Neural cell (in vitro differentiated cells): Measurements from ENCODE around the gene BICD1. TPM values are rescaled to one million over a fixed set of nuclear protein-coding genes. Genes with fewer than 3 reads are reported as not detected.

Experiments
- H2AFZ ChIP-seq: fragments of 200-600, 300-800 bp; sonication (generic), shearing (Covaris generic); 2 replicates; pipeline ENCODE4 v1.6.0; 2014; ENCODE audit warnings: low read depth, mild to moderate bottlenecking, antibody characterized with exemption, low read length, moderate library complexity
- H3F3A ChIP-seq: fragments of 200-600 bp; shearing (Covaris generic); 2 replicates; pipeline ENCODE4 v1.6.1; 2016; ENCODE audit warnings: mild to moderate bottlenecking, moderate library complexity, mixed read lengths, antibody characterized with exemption, low read length; ENCODE audit not compliant: insufficient read depth, poor library complexity, severe bottlenecking
- H3K27ac ChIP-seq: fragments of 200-600, 300-800 bp; sonication (generic), shearing (Covaris generic); 2 replicates; pipeline ENCODE4 v1.5.1; 2014; ENCODE audit warnings: mild to moderate bottlenecking, low read length, moderate library complexity
- H3K27me3 ChIP-seq: fragments of 300-800, 200-600 bp; sonication (generic), shearing (Covaris generic); 2 replicates; pipeline ENCODE4 v1.6.0; 2014; ENCODE audit warnings: mild to moderate bottlenecking, low read depth, low read length, moderate library complexity; ENCODE audit not compliant: insufficient read depth
- H3K36me3 ChIP-seq: fragments of 300-800, 200-600 bp; sonication (generic), shearing (Covaris generic); 2 replicates; pipeline ENCODE4 v1.5.1; 2014; ENCODE audit warnings: mild to moderate bottlenecking, antibody characterized with exemption, low read length, moderate library complexity; ENCODE audit not compliant: insufficient read depth
- H3K4me2 ChIP-seq: fragments of 300-800, 200-600 bp; sonication (generic), shearing (Covaris generic); 2 replicates; pipeline ENCODE4 v1.6.0; 2014; ENCODE audit warnings: mild to moderate bottlenecking, low read length
- H3K4me3 ChIP-seq: fragments of 300-800, 200-600 bp; sonication (generic), shearing (Covaris generic); 2 replicates; pipeline ENCODE4 v1.5.1; 2014; ENCODE audit warnings: mild to moderate bottlenecking, low read length, moderate library complexity
- H3K79me2 ChIP-seq: fragments of 200-600 bp; shearing (Covaris generic); replicated peaks from 2 replicates; pipeline ENCODE4 v1.6.0; 2014; ENCODE audit warnings: mild to moderate bottlenecking, low read length, moderate library complexity; ENCODE audit not compliant: insufficient read depth
- H3K9ac ChIP-seq: fragments of 300-800, 200-600 bp; sonication (generic), shearing (Covaris generic); 2 replicates; pipeline ENCODE4 v1.6.1; 2016; ENCODE audit warnings: mild to moderate bottlenecking, low read length, mixed read lengths
- H3K9me2 ChIP-seq: fragments of 200-600 bp; shearing (Covaris generic); 2 replicates; pipeline ENCODE4 v1.6.1; 2016; ENCODE audit warnings: mild to moderate bottlenecking, low read length, mixed read lengths; ENCODE audit not compliant: insufficient read depth
- H3K9me3 ChIP-seq: fragments of 200-600, 300-800 bp; sonication (generic), shearing (Covaris generic); 2 replicates; pipeline ENCODE4 v1.6.1; 2016; ENCODE audit warnings: mild to moderate bottlenecking, mixed run types, low read length, moderate library complexity, mixed read lengths
- H4K20me1 ChIP-seq: fragments of 200-600 bp; shearing (Covaris generic); 2 replicates; pipeline ENCODE4 v1.6.1; 2016; ENCODE audit warnings: mild to moderate bottlenecking, mixed run types; ENCODE audit not compliant: insufficient read depth
- CTCF ChIP-seq: fragments of 450-650 bp; IDR thresholded peaks from 2 replicates; pipeline ENCODE4 v1.5.1; 2014; ENCODE audit warnings: antibody characterized with exemption, mild to moderate bottlenecking, moderate library complexity; ENCODE audit not compliant: poor library complexity, severe bottlenecking
- EP300 ChIP-seq: fragments of 450-650 bp; conservative IDR thresholded peaks from 2 replicates; pipeline ENCODE4 v1.6.1; 2014; ENCODE audit warnings: antibody characterized with exemption, mild to moderate bottlenecking, moderate library complexity; ENCODE audit not compliant: poor library complexity, severe bottlenecking
- EZH2 ChIP-seq: fragments of 200-600, 300-800 bp; shearing (Covaris generic), sonication (generic); IDR thresholded peaks from 2 replicates; pipeline ENCODE4 v1.6.1; 2014; ENCODE audit warnings: antibody characterized with exemption, low read length, borderline replicate concordance, mild to moderate bottlenecking; ENCODE audit not compliant: insufficient read depth, poor library complexity, severe bottlenecking
- MXI1 ChIP-seq: fragments of 450-650 bp; conservative IDR thresholded peaks from 2 replicates; pipeline ENCODE4 v1.6.1; 2014; ENCODE audit warnings: antibody characterized with exemption, mild to moderate bottlenecking; ENCODE audit not compliant: poor library complexity, severe bottlenecking
- POLR2AphosphoS5 ChIP-seq: IDR thresholded peaks from 2 replicates; pipeline ENCODE4 v1.6.1; 2012
- RAD21 ChIP-seq: fragments of 450-650 bp; conservative IDR thresholded peaks from 2 replicates; pipeline ENCODE4 v1.6.1; 2014; ENCODE audit warnings: antibody characterized with exemption, mild to moderate bottlenecking, moderate library complexity
- REST ChIP-seq: IDR thresholded peaks from 2 replicates; pipeline ENCODE4 v1.6.1; 2012; ENCODE audit warnings: borderline replicate concordance
- SMC3 ChIP-seq: fragments of 450-650 bp; conservative IDR thresholded peaks from 2 replicates; pipeline ENCODE4 v1.6.1; 2014; ENCODE audit warnings: antibody characterized with exemption, mild to moderate bottlenecking, moderate library complexity; ENCODE audit not compliant: poor library complexity
- TAF1 ChIP-seq: IDR thresholded peaks from 2 replicates; pipeline ENCODE4 v1.6.1; 2012; ENCODE audit warnings: low read depth
- polyA plus RNA-seq: library from polyadenylated mRNA; depleted of rRNA; stranded (reverse); fragments of >200 nt; gene quantifications from 2 replicates; pipeline ENCODE4 v1.2.3, GENCODE V29; 2014

Gene BICD1
- polyA plus RNA-seq, 1 donor from 2014 or later: 41.1 TPM

- Histone ChIP-seq H3K36me3 (peaks cover 8% of the 10 kb centered on the region), H3K9ac (no peak overlapping the region), H3K27me3 (no peaks in the 10 kb centered on the region), H2AFZ (no peak overlapping the region), H3F3A (no peaks in the 10 kb centered on the region), H3K27ac (no peak overlapping the region), H3K9me2 (no peaks in the 10 kb centered on the region), H3K4me2 (no peak overlapping the region), H3K4me3 (no peak overlapping the region), H3K9me3 (no peaks in the 10 kb centered on the region), H3K79me2 (no peaks in the 10 kb centered on the region), H4K20me1 (no peaks in the 10 kb centered on the region)
- TF ChIP-seq EP300: no peak
These were observed 270.9 kb downstream of the BICD1 start for GRCh38 chr12:32377344-32378055.

- Histone ChIP-seq H3K4me3 (no peak overlapping the region), H3K27me3 (no peaks in the 10 kb centered on the region), H3F3A (no peaks in the 10 kb centered on the region), H3K27ac (no peak overlapping the region), H4K20me1 (no peaks in the 10 kb centered on the region), H3K9me2 (no peaks in the 10 kb centered on the region), H3K79me2 (no peaks in the 10 kb centered on the region), H3K9me3 (no peaks in the 10 kb centered on the region), H3K36me3 (peaks cover 8% of the 10 kb centered on the region), H3K4me2 (no peak overlapping the region), H3K9ac (no peak overlapping the region), H2AFZ (no peak overlapping the region)
- no peak for TF ChIP-seq EZH2
- TF ChIP-seq MXI1: no peak
- TF ChIP-seq SMC3: no peak
- TF ChIP-seq TAF1: no peak
- TF ChIP-seq EP300: no peak
- no peak for TF ChIP-seq RAD21
- TF ChIP-seq CTCF: no peak
- no peak for TF ChIP-seq REST
- TF ChIP-seq POLR2AphosphoS5: no peak
These were observed 272.6 kb downstream of the BICD1 start for GRCh38 chr12:32379213-32379612.

- Histone ChIP-seq H3K9me3 (no peaks in the 10 kb centered on the region), H4K20me1 (no peaks in the 10 kb centered on the region), H3K9me2 (no peaks in the 10 kb centered on the region), H3K4me2 (no peak overlapping the region), H3K36me3 (peaks cover 8% of the 10 kb centered on the region), H3K79me2 (no peaks in the 10 kb centered on the region), H2AFZ (no peak overlapping the region), H3K9ac (no peak overlapping the region), H3F3A (no peaks in the 10 kb centered on the region), H3K4me3 (no peak overlapping the region), H3K27ac (no peak overlapping the region), H3K27me3 (no peaks in the 10 kb centered on the region)
- TF ChIP-seq REST: no peak
- TF ChIP-seq CTCF: no peak
- TF ChIP-seq TAF1: no peak
- TF ChIP-seq POLR2AphosphoS5: no peak
- no peak for TF ChIP-seq SMC3
- no peak for TF ChIP-seq EZH2
- no peak for TF ChIP-seq MXI1
- no peak for TF ChIP-seq RAD21
- no peak for TF ChIP-seq EP300
These were observed 273.0 kb downstream of the BICD1 start for GRCh38 chr12:32379667-32380066.
